MM.1S (cell line): ENCODE results near the gene CFAP20.

Source experiments
- DNase-seq: peaks from one replicate; pipeline ENCODE4 v3.0.0-alpha.2; 2015
- H2AFZ ChIP-seq: fragments of 300-600 bp; sonication (generic); 2 replicates; pipeline ENCODE4 v1.6.0; 2016; ENCODE audit warnings: antibody characterized with exemption, low read length
- H3F3A ChIP-seq: fragments of 300-600 bp; sonication (generic); 2 replicates; pipeline ENCODE4 v1.6.1; 2016; ENCODE audit warnings: mild to moderate bottlenecking, antibody characterized with exemption, low read length, moderate library complexity, mixed read lengths; ENCODE audit not compliant: insufficient read depth
- H3K27ac ChIP-seq: fragments of 300-600 bp; sonication (generic); 2 replicates; pipeline ENCODE4 v1.5.1; 2016; ENCODE audit warnings: mild to moderate bottlenecking, low read length
- H3K27me3 ChIP-seq: fragments of 300-600 bp; sonication (generic); replicated peaks from 2 replicates; pipeline ENCODE4 v1.6.0; 2016; ENCODE audit warnings: low read length; ENCODE audit not compliant: insufficient read depth
- H3K36me3 ChIP-seq: fragments of 300-600 bp; sonication (generic); replicated peaks from 2 replicates; pipeline ENCODE4 v1.6.1; 2016; ENCODE audit warnings: mild to moderate bottlenecking, low read length, mixed read lengths; ENCODE audit not compliant: insufficient read depth
- H3K4me1 ChIP-seq: fragments of 300-600 bp; sonication (generic); 2 replicates; pipeline ENCODE4 v1.6.1; 2016; ENCODE audit warnings: low read length, mixed read lengths
- H3K4me2 ChIP-seq: fragments of 300-600 bp; sonication (generic); 2 replicates; pipeline ENCODE4 v1.6.0; 2016; ENCODE audit warnings: low read depth, low read length
- H3K4me3 ChIP-seq: fragments of 300-600 bp; sonication (generic); 2 replicates; pipeline ENCODE4 v1.5.1; 2016; ENCODE audit warnings: low read length, mixed read lengths
- H3K79me2 ChIP-seq: fragments of 300-600 bp; sonication (generic); 2 replicates; pipeline ENCODE4 v1.6.1; 2016; ENCODE audit warnings: mixed run types, low read length, mixed read lengths
- H3K9ac ChIP-seq: fragments of 300-600 bp; sonication (generic); 2 replicates; pipeline ENCODE4 v1.6.1; 2016; ENCODE audit warnings: low read length, mixed read lengths
- H3K9me2 ChIP-seq: fragments of 300-600 bp; sonication (generic); replicated peaks from 2 replicates; pipeline ENCODE4 v1.6.1; 2016; ENCODE audit warnings: mild to moderate bottlenecking, low read length, mixed read lengths; ENCODE audit not compliant: insufficient read depth
- H3K9me3 ChIP-seq: fragments of 300-600 bp; sonication (generic); replicated peaks from 2 replicates; pipeline ENCODE4 v1.6.1; 2016; ENCODE audit warnings: mild to moderate bottlenecking, low read length, mixed read lengths; ENCODE audit not compliant: insufficient read depth
- H4K20me1 ChIP-seq: fragments of 300-600 bp; sonication (generic); 2 replicates; pipeline ENCODE4 v1.6.1; 2016; ENCODE audit warnings: mild to moderate bottlenecking, low read length, moderate library complexity, mixed read lengths; ENCODE audit not compliant: insufficient read depth
- EZH2 ChIP-seq: fragments of 300-600 bp; sonication (generic); optimal IDR thresholded peaks from 2 replicates; pipeline ENCODE3; 2017; ENCODE audit warnings: low read depth, mild to moderate bottlenecking, antibody characterized with exemption, low read length, mixed read lengths
- EZH2phosphoT487 ChIP-seq: fragments of 300-600 bp; sonication (generic); IDR thresholded peaks from 2 replicates; pipeline ENCODE4 v1.6.1; 2018; ENCODE audit warnings: antibody characterized with exemption, low read length
- TF ChIP-seq, protein P1 (sequence below): fragments of 300-600 bp; sonication (generic); IDR thresholded peaks from 2 replicates; pipeline ENCODE4 v1.5.1; 2016; ENCODE audit warnings: antibody characterized with exemption, low read length, mixed read lengths

CFAP20 gene

GRCh38 chr16:58121132-58121531 is 8.0 kb downstream of the CFAP20 start:
- Histone ChIP-seq H3K27ac (no peak overlapping the region), H3K4me3 (no peak overlapping the region), H3F3A (peaks cover 10% of the 10 kb centered on the region; the same call in 1 of the 2 replicates), H3K9me3 (no peaks in the 10 kb centered on the region), H3K9me2 (no peaks in the 10 kb centered on the region), H3K9ac (no peak overlapping the region), H4K20me1 (peaks cover 28% of the 10 kb centered on the region), H2AFZ (no peak overlapping the region), H3K79me2 (peaks cover 90% of the 10 kb centered on the region), H3K36me3 (peaks cover under 1% of the 10 kb centered on the region; the same call in 1 of the 2 replicates), H3K4me1 (peaks cover 11% of the 10 kb centered on the region), H3K27me3 (no peaks in the 10 kb centered on the region), H3K4me2 (peak overlapping the region; percentile 40; the same call in 1 of the 2 replicates)
- TF ChIP-seq EZH2: no peak
- TF ChIP-seq, protein P1, sequence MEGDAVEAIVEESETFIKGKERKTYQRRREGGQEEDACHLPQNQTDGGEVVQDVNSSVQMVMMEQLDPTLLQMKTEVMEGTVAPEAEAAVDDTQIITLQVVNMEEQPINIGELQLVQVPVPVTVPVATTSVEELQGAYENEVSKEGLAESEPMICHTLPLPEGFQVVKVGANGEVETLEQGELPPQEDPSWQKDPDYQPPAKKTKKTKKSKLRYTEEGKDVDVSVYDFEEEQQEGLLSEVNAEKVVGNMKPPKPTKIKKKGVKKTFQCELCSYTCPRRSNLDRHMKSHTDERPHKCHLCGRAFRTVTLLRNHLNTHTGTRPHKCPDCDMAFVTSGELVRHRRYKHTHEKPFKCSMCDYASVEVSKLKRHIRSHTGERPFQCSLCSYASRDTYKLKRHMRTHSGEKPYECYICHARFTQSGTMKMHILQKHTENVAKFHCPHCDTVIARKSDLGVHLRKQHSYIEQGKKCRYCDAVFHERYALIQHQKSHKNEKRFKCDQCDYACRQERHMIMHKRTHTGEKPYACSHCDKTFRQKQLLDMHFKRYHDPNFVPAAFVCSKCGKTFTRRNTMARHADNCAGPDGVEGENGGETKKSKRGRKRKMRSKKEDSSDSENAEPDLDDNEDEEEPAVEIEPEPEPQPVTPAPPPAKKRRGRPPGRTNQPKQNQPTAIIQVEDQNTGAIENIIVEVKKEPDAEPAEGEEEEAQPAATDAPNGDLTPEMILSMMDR: no peak
- no peak for TF ChIP-seq EZH2phosphoT487
- DNase-seq: no peak

DNA sequence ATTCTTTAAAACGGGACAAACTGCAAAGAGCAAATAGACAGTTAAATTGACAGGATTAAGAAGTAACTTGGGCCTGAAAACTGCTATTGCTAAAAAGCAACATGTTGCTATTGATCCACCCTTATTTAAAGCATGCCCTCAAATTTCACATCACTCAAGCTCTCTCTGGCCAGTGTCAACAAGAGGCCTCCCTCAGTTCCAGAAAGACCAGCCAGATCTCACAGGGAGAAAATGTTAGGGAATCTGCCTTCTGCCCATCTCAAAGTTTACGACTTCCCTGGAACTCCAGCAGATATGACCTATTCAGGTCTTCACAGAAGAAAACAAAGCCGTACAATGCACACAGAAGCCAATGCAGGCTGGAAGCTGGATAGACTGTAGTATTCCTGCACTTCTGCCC is 8.9 kb downstream of the CFAP20 start:
- Histone ChIP-seq H3K79me2 (peaks cover 81% of the 10 kb centered on the region), H3K9me2 (no peaks in the 10 kb centered on the region)

GRCh38 chr16:58119509-58119845 is 9.7 kb downstream of the CFAP20 start:
- H3K36me3 ChIP-seq: peaks cover 13% of the 10 kb centered on the region
- H3K27ac ChIP-seq: no peak overlapping the region
- no peak overlapping the region for H3K4me3 ChIP-seq
- no peaks in the 10 kb centered on the region for H3K9me2 ChIP-seq
- H3K4me2 ChIP-seq: no peak overlapping the region
- H3K9me3 ChIP-seq: no peaks in the 10 kb centered on the region
- no peaks in the 10 kb centered on the region for H3K27me3 ChIP-seq
- no peak overlapping the region for H2AFZ ChIP-seq
- H3K79me2 ChIP-seq: peaks cover 74% of the 10 kb centered on the region
- TF ChIP-seq EZH2phosphoT487 (no peak), EZH2 (no peak)
- TF ChIP-seq, protein P1: no peak
- H3F3A ChIP-seq: peaks cover 10% of the 10 kb centered on the region; the same call in 1 of the 2 replicates
- H3K4me1 ChIP-seq: peaks cover 11% of the 10 kb centered on the region
- DNase-seq: no peak
- peaks cover 23% of the 10 kb centered on the region; the same call in 1 of the 2 replicates for H4K20me1 ChIP-seq
- H3K9ac ChIP-seq: no peak overlapping the region

More for the DNA sequence above, 8.9 kb downstream of the CFAP20 start:
- H4K20me1 ChIP-seq: peaks cover 23% of the 10 kb centered on the region; the same call in 1 of the 2 replicates
- H3K4me2 ChIP-seq: no peak overlapping the region
- no peaks in the 10 kb centered on the region for H3K9me3 ChIP-seq
- peaks cover 7% of the 10 kb centered on the region for H3K36me3 ChIP-seq
- no peak overlapping the region for H3K9ac ChIP-seq
- DNase-seq: no peak
- TF ChIP-seq, protein P1: no peak
- no peak for TF ChIP-seq EZH2
- TF ChIP-seq EZH2phosphoT487: no peak
- no peak overlapping the region for H2AFZ ChIP-seq
- H3K4me3 ChIP-seq: no peak overlapping the region
- peaks cover 10% of the 10 kb centered on the region; the same call in 1 of the 2 replicates for H3F3A ChIP-seq
- no peaks in the 10 kb centered on the region for H3K27me3 ChIP-seq
- peaks cover 11% of the 10 kb centered on the region for H3K4me1 ChIP-seq
- H3K27ac ChIP-seq: no peak overlapping the region
